AG10803 (cell line): ENCODE results near the gene UQCRC2.
"Not testable (repeated sequence)": the region's sequence is repeated elsewhere in the genome, so short reads cannot be mapped to it uniquely, and the experiment has no call there.

Experiments used
- DNase-seq: peaks from one replicate; pipeline ENCODE4 v3.0.0; 2010; ENCODE audit warnings: low read depth
- H3K4me3 ChIP-seq: 2 replicates; pipeline ENCODE4 v1.5.1; 2011; ENCODE audit warnings: mild to moderate bottlenecking, low read length, control low read depth
- CTCF ChIP-seq: conservative IDR thresholded peaks from 2 replicates; pipeline ENCODE4 v1.5.1; 2011; ENCODE audit warnings: mild to moderate bottlenecking, low read length, control low read depth, inconsistent platforms

The UQCRC2 gene

GRCh38 chr16:21952793-21953540 lies at the start of gene UQCRC2:
TSS of gene UQCRC2 (plus strand) at chr16:21953361. CDS start at chr16:21953424, 63 bp downstream.
- no peak for TF ChIP-seq CTCF
- H3K4me3 ChIP-seq: peak within 1 kb of the TSS; percentile 72
- peak; percentile 91 for DNase-seq

- not testable (repeated sequence) for DNase-seq, H3K4me3 ChIP-seq
Observed at GRCh38 chr16:21932650-21933049, 20.5 kb upstream of the UQCRC2 start.

GRCh38 chr16:21933316-21933715 lies 19.8 kb upstream of the UQCRC2 start:
- not testable (repeated sequence) for DNase-seq, H3K4me3 ChIP-seq

GRCh38 chr16:21933790-21934189 lies 19.4 kb upstream of the UQCRC2 start:
- not testable (repeated sequence) for DNase-seq, H3K4me3 ChIP-seq

GRCh38 chr16:21936216-21936615 lies 16.9 kb upstream of the UQCRC2 start:
- DNase-seq, H3K4me3 ChIP-seq: not testable (repeated sequence)

GRCh38 chr16:21937336-21937829 lies 15.8 kb upstream of the UQCRC2 start:
- no peak for TF ChIP-seq CTCF
- no peak overlapping the region for H3K4me3 ChIP-seq
- DNase-seq: no peak

- TF ChIP-seq CTCF: no peak
- no peak for DNase-seq
- H3K4me3 ChIP-seq: no peak overlapping the region
Observed at GRCh38 chr16:21940570-21940969, 12.6 kb upstream of the UQCRC2 start.

GRCh38 chr16:21943571-21943970 lies 9.6 kb upstream of the UQCRC2 start:
- no peak overlapping the region for H3K4me3 ChIP-seq
- no peak for TF ChIP-seq CTCF
- no peak for DNase-seq

- no peak for DNase-seq
- no peak for TF ChIP-seq CTCF
- H3K4me3 ChIP-seq: no peak overlapping the region
Observed at GRCh38 chr16:21946889-21947635, 6.1 kb upstream of the UQCRC2 start.
